Immature natural killer cell (primary cell): ENCODE results near the gene IL10RB. TPM values are rescaled to one million over a fixed set of nuclear protein-coding genes. Genes with fewer than 3 reads are reported as not detected.
"Not testable (repeated sequence)": the region's sequence is repeated elsewhere in the genome, so short reads cannot be mapped to it uniquely, and the experiment has no call there.

Experiments
- DNase-seq, 3 donors: peaks; one replicate each; pipeline ENCODE4 v3.0.0; 2022; ENCODE audit warnings: mixed read lengths in 1 of 3
- H3K27ac Mint-ChIP-seq, 6 donors: one replicate each; pipeline ENCODE4 v1.8.0; 2020; ENCODE audit warnings: mixed read lengths in 6 of 6, mild to moderate bottlenecking in 5 of 6, inconsistent platforms in 4 of 6, moderate library complexity in 3 of 6
- H3K27me3 Mint-ChIP-seq, 3 donors: one replicate each; pipeline ENCODE4 v1.8.0; 2020 to 2021; ENCODE audit warnings: low read depth in 3 of 3, mild to moderate bottlenecking in 3 of 3, mixed read lengths in 3 of 3, moderate library complexity in 3 of 3, inconsistent platforms in 1 of 3
- H3K36me3 Mint-ChIP-seq, 3 donors: one replicate each; pipeline ENCODE4 v1.8.0; 2020; ENCODE audit warnings: mixed read lengths in 3 of 3, inconsistent platforms in 2 of 3, mild to moderate bottlenecking in 2 of 3
- H3K4me1 Mint-ChIP-seq, 2 donors: one replicate each; pipeline ENCODE4 v1.8.0; 2020; ENCODE audit warnings: inconsistent platforms in 2 of 2, mild to moderate bottlenecking in 2 of 2, mixed read lengths in 2 of 2, moderate library complexity in 1 of 2
- H3K4me3 Mint-ChIP-seq, 5 donors: one replicate each; pipeline ENCODE4 v1.8.0; 2020; ENCODE audit warnings: mild to moderate bottlenecking in 5 of 5, mixed read lengths in 5 of 5, inconsistent platforms in 3 of 5, moderate library complexity in 3 of 5
- H3K9me3 Mint-ChIP-seq, 6 donors: one replicate each; pipeline ENCODE4 v1.8.0; 2020; ENCODE audit warnings: mild to moderate bottlenecking in 6 of 6, mixed read lengths in 6 of 6, inconsistent platforms in 4 of 6, moderate library complexity in 3 of 6
- polyA plus RNA-seq, 3 donors: library from polyadenylated mRNA; unstranded; fragments of 300-500 nt; fragmentation: Illumina TruSeq; gene quantifications; one replicate each; pipeline ENCODE4 v1.2.3, GENCODE V29; 2021

Gene IL10RB
- polyA plus RNA-seq, 3 donors from 2014 or later: 45.9 to 63.5 (median 46.9) TPM

DNA sequence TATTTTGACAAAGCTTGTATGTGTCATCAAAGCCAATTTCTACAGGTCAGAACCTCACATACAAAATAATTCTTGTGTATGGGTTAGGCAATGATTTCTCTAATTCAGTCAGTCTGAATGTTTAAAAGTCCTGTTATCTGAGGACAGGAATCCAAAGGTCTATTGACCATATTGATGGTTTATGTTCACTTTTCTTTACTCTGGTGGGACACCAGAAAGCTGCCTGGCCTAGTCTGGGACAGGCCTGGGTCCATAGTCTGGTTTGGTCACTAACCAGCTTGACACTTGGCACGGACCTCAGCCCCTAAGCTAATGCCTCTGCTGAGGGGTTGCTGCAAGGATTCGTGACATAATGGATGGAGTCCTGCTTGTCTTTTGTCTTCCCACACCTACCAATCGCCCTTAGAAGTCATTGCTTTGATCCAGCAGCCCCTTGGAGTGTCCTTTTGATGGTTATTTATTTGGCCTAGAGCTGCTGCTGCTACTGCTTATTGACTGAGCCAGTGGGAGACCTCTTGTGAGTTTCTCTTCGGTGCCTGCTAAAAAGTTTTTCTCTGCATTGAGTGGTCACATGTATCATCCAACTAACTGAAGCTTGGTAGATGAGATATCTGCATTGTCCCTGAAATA, 20.8 kb upstream of the IL10RB start:
- Mint-ChIP-seq H3K9me3 (no peaks in the 10 kb centered on the region), H3K4me3 (peak overlapping the region in 4 of 5 donors; percentile 63 to 83 (median 73)), H3K27ac (peak overlapping the region; percentile 77 to 95 (median 89)), H3K4me1 (peaks cover 85 to 94% of the 10 kb centered on the region in 2 donors), H3K36me3 (peaks cover 43 to 66% (median 48%) of the 10 kb centered on the region in 3 donors), H3K27me3 (peaks cover 0 to 2% (median 1%) of the 10 kb centered on the region in 3 donors)
- no peak for DNase-seq

- Mint-ChIP-seq H3K36me3 (peaks cover 50 to 77% (median 58%) of the 10 kb centered on the region in 3 donors), H3K4me3 (no peak overlapping the region), H3K27me3 (peaks cover 0 to 2% (median 1%) of the 10 kb centered on the region in 3 donors), H3K9me3 (no peaks in the 10 kb centered on the region), H3K4me1 (peaks cover 74 to 94% of the 10 kb centered on the region in 2 donors), H3K27ac (peak overlapping the region in 5 of 6 donors; percentile 11 to 69 (median 44))
- DNase-seq: no peak
These were observed 19.7 kb upstream of the IL10RB start for GRCh38 chr21:33246506-33246905.

DNA sequence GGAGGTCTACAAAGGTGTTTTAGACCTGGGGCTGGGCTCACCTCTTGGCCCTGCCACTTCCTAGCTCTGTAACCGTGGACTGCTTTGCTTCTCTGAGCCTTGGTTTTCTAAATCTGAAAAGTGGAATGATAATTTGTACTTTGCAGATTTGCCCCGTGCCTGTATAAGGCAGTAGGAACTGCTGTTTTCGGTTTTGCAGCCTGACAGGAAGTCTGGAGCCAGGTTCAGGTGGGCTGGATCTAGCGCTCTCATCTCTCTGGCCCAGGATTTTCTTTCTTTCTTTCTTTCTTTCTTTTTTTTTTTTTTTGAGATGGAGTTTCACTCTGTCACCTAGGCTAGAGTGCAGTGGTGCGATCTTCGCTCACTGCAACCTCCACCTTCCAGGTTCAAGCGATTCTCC, 19.2 kb upstream of the IL10RB start:
- Mint-ChIP-seq H3K4me3 (no peak overlapping the region), H3K9me3 (no peaks in the 10 kb centered on the region), H3K27me3 (peaks cover 0 to 2% (median 1%) of the 10 kb centered on the region in 3 donors), H3K36me3 (peaks cover 51 to 79% (median 59%) of the 10 kb centered on the region in 3 donors), H3K4me1 (peaks cover 69 to 90% of the 10 kb centered on the region in 2 donors), H3K27ac (peak overlapping the region in 5 of 6 donors; percentile 17 to 83 (median 64))
- DNase-seq: no peak

- no peak for DNase-seq
- peaks cover 0 to 2% (median 1%) of the 10 kb centered on the region in 3 donors for H3K27me3 Mint-ChIP-seq
- peaks cover 54 to 83% (median 63%) of the 10 kb centered on the region in 3 donors for H3K36me3 Mint-ChIP-seq
- no peak overlapping the region for H3K4me3 Mint-ChIP-seq
- peaks cover 63 to 89% of the 10 kb centered on the region in 2 donors for H3K4me1 Mint-ChIP-seq
- H3K27ac Mint-ChIP-seq: peak overlapping the region; percentile 18 to 83 (median 62)
- no peaks in the 10 kb centered on the region for H3K9me3 Mint-ChIP-seq
These were observed 18.6 kb upstream of the IL10RB start for GRCh38 chr21:33247599-33247998.

GRCh38 chr21:33249331-33250002, 16.7 kb upstream of the IL10RB start:
- peaks cover 0 to 2% (median 1%) of the 10 kb centered on the region in 3 donors for H3K27me3 Mint-ChIP-seq
- H3K4me3 Mint-ChIP-seq: peak overlapping the region in 3 of 5 donors; percentile 53 to 64 (median 54)
- H3K9me3 Mint-ChIP-seq: no peaks in the 10 kb centered on the region
- H3K4me1 Mint-ChIP-seq: peaks cover 47 to 85% of the 10 kb centered on the region in 2 donors
- H3K27ac Mint-ChIP-seq: peak overlapping the region; percentile 74 to 93 (median 90)
- H3K36me3 Mint-ChIP-seq: peaks cover 44 to 87% (median 63%) of the 10 kb centered on the region in 3 donors
- peak in 1 of 3 donors; percentile 28 for DNase-seq

DNA sequence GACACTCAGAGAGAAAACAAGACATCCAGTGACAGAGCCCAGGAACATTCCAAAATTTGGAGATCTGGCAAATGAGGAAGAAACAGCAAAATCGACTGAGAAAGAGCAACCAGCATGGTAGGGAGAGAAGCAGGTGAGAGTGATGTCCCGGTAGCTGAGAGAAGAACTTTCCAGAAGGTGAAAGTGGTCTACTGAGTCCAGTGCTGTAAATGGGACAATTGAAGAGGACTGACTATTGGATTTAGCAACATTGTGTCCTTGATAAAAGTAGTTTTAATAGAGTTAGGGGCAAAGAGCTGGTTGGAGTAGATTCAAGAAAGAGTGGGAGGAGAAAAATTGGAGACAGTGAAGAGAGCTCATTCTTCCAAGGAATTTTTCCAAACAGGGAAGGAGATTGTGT, 15.0 kb upstream of the IL10RB start:
- Mint-ChIP-seq H3K4me1 (peaks cover 36 to 84% of the 10 kb centered on the region in 2 donors), H3K36me3 (peaks cover 42 to 88% (median 59%) of the 10 kb centered on the region in 3 donors), H3K9me3 (no peaks in the 10 kb centered on the region), H3K27me3 (peaks cover 0 to 2% (median 1%) of the 10 kb centered on the region in 3 donors), H3K4me3 (no peak overlapping the region), H3K27ac (peak overlapping the region in 5 of 6 donors; percentile 11 to 89 (median 54))
- no peak for DNase-seq

DNA sequence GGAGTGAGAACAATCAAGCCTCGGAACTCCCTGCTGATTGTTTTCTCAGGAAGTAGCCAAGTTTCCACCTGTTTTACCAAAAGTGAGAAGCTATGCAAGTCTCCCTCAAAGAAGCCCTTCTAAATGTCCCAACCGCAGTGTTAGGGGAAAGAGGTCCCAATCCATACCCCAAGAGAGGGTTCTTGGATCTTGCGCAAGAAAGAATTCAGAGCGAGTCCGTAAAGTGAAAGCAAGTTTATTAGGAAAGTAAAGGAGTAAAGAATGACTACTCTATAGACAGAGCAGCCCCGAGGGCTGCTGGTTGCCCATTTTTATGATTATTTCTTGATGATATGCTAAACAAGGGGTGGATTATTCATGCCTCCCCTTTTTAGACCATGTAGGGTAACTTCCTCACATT, 12.8 kb upstream of the IL10RB start:
- DNase-seq, H3K27me3 Mint-ChIP-seq, H3K9me3 Mint-ChIP-seq, H3K4me3 Mint-ChIP-seq: not testable (repeated sequence)
- Mint-ChIP-seq H3K4me1 (peaks cover 32 to 82% of the 10 kb centered on the region in 2 donors), H3K27ac (peak overlapping the region in 1 of 6 donors; percentile 51), H3K36me3 (peaks cover 43 to 89% (median 64%) of the 10 kb centered on the region in 3 donors)

DNA sequence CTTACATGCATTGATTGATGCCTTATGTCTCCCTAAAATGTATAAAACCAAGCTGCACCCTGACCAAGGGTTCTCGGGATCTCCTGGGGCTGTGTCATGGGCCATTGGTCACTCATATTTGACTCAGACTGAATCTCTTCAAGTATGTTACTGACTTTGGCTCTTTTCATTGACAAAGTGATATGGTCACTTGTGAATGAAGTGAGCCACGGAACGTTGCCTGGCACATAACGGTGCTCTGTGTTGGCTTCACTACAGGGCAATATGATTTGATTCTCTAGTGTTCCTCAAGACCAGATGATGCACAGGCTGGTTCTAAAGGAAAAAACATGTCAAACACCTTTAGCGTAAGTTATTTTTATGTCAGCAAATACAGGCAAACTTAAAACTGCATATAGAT, 11.4 kb upstream of the IL10RB start:
- Mint-ChIP-seq H3K4me3 (no peak overlapping the region), H3K36me3 (peaks cover 47 to 83% (median 63%) of the 10 kb centered on the region in 3 donors), H3K4me1 (peaks cover 30 to 82% of the 10 kb centered on the region in 2 donors), H3K9me3 (peaks cover 0 to 2% (median 0%) of the 10 kb centered on the region in 6 donors), H3K27ac (peak overlapping the region in 2 of 6 donors; percentile 6 to 69), H3K27me3 (no peaks in the 10 kb centered on the region)
- no peak for DNase-seq

- Mint-ChIP-seq H3K36me3 (peaks cover 47 to 78% (median 60%) of the 10 kb centered on the region in 3 donors), H3K27ac (peak overlapping the region in 2 of 6 donors; percentile 22 to 45), H3K4me3 (no peak overlapping the region), H3K9me3 (peaks cover 0 to 2% (median 0%) of the 10 kb centered on the region in 6 donors), H3K27me3 (no peaks in the 10 kb centered on the region), H3K4me1 (peaks cover 31 to 82% of the 10 kb centered on the region in 2 donors)
- DNase-seq: no peak
These were observed 10.8 kb upstream of the IL10RB start for GRCh38 chr21:33255404-33255803.

GRCh38 chr21:33256019-33256418, 10.1 kb upstream of the IL10RB start:
- Mint-ChIP-seq H3K27me3 (no peaks in the 10 kb centered on the region), H3K27ac (peak overlapping the region in 3 of 6 donors; percentile 13 to 55 (median 29)), H3K9me3 (peaks cover 0 to 2% (median 0%) of the 10 kb centered on the region in 6 donors), H3K4me1 (peaks cover 36 to 82% of the 10 kb centered on the region in 2 donors), H3K4me3 (no peak overlapping the region), H3K36me3 (peaks cover 42 to 72% (median 56%) of the 10 kb centered on the region in 3 donors)
- no peak for DNase-seq

DNA sequence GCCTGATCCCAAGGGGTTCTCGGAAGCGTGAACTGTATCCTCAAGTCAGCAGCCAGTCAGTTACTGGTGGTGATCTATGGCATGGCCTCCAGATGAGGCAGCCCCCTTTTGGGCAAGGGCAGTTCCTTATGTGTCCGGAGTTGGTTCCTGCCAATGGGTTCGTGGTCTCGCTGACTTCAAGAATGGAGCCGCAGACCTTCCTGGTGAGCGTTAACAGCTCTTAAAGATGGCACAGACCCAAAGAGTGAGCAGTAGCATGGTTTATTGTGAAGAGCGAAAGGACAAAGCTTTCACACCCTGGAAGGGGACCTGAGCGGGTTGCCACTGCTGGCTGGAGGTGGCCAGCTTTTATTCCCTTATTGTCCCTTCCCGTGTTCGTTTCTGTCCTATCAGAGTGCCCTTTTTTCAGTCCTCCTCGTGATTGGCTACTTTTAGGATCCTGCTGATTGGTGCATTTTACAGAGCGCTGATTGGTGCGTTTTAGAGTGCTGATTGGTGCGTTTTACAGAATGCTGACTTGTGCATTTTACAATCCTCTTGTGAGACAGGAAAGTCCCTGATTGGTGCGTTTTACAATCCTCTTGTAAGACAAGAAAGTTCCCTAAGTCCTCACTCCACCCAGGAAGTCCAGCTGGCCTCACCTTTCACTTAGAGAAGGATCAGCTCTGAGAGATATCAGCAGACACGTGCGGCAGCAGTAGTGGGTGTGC, 8.9 kb upstream of the IL10RB start:
- Mint-ChIP-seq H3K4me1 (peaks cover 48 to 88% of the 10 kb centered on the region in 2 donors), H3K27me3 (no peaks in the 10 kb centered on the region), H3K27ac (peak overlapping the region; percentile 38 to 81 (median 60)), H3K36me3 (peaks cover 36 to 63% (median 47%) of the 10 kb centered on the region in 3 donors), H3K9me3 (peaks cover 0 to 2% (median 0%) of the 10 kb centered on the region in 6 donors), H3K4me3 (no peak overlapping the region)
- DNase-seq: no peak

DNA sequence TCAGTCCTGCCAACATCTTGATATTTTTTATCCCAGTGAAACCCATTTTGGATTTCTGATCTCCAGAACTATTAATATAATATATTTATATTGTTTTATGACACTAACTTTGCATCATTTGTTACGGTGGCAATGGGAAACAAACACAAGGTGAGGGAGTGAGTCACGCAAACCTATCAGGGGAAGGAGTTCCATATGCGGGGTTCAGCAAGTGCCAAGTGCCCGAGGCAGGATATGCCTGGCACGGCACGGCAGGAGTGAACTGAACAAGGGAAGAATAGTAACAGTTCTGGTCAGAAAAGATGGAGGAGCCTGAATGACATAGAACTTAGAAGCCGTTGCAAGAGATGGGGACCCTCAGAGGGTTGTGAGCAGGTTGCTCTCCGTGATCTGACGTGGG, 7.7 kb upstream of the IL10RB start:
- Mint-ChIP-seq H3K4me1 (peaks cover 59 to 88% of the 10 kb centered on the region in 2 donors), H3K36me3 (peaks cover 35 to 60% (median 36%) of the 10 kb centered on the region in 3 donors), H3K9me3 (peaks cover 0 to 2% (median 0%) of the 10 kb centered on the region in 6 donors), H3K27me3 (no peaks in the 10 kb centered on the region), H3K4me3 (no peak overlapping the region), H3K27ac (peak overlapping the region in 5 of 6 donors; percentile 11 to 83 (median 76))
- DNase-seq: no peak

DNA sequence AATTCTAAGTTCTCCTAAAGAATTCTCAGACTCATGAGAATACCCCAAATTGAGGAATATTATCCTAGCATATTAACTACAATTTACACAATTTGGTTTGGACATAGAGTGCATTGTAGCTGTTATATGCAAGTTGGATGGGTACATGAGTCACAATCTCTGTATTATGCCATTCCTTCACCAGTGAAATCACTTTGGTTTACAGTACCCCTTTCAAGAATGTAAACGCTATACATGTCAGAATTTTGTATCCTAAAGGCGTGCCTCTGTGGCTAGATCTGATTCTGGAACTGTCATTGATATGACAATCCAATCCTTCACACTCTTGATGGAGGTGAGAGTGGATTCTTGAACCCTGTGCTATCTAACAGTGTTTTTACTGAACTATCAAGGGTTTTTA, 6.7 kb upstream of the IL10RB start:
- Mint-ChIP-seq H3K4me3 (peak overlapping the region; percentile 33 to 69 (median 55)), H3K9me3 (peaks cover 0 to 2% (median 0%) of the 10 kb centered on the region in 6 donors), H3K27me3 (no peaks in the 10 kb centered on the region), H3K27ac (peak overlapping the region in 5 of 6 donors; percentile 61 to 79 (median 76)), H3K36me3 (peaks cover 35 to 56% (median 35%) of the 10 kb centered on the region in 3 donors), H3K4me1 (peaks cover 64 to 94% of the 10 kb centered on the region in 2 donors)
- no peak for DNase-seq
